Skeletal muscle satellite cell (primary cell): ENCODE measurements around the gene TSPOAP1.

ENCODE experiments used
- H3K27me3 ChIP-seq: 2 replicates; pipeline ENCODE4 v1.7.0; 2013; ENCODE audit warnings: low read length; ENCODE audit not compliant: control insufficient read depth, insufficient read depth
- H3K36me3 ChIP-seq: 2 replicates; pipeline ENCODE4 v1.7.0; 2013; ENCODE audit warnings: mild to moderate bottlenecking, control low read depth, low read length; ENCODE audit not compliant: insufficient read depth
- H3K4me1 ChIP-seq: 2 replicates; pipeline ENCODE4 v1.7.0; 2013; ENCODE audit warnings: low read length; ENCODE audit not compliant: control insufficient read depth, insufficient read depth
- H3K4me2 ChIP-seq: 2 replicates; pipeline ENCODE4 v1.7.0; 2013; ENCODE audit warnings: mild to moderate bottlenecking, low read length
- H3K4me3 ChIP-seq: 2 replicates; pipeline ENCODE4 v1.7.0; 2013; ENCODE audit warnings: low read length
- H3K9ac ChIP-seq: 2 replicates; pipeline ENCODE4 v1.7.0; 2013; ENCODE audit warnings: mild to moderate bottlenecking, low read depth, low read length, moderate library complexity
- H3K9me3 ChIP-seq: replicated peaks from 2 replicates; pipeline ENCODE4 v1.7.0; 2013; ENCODE audit warnings: mild to moderate bottlenecking, control low read depth, low read length

TSPOAP1 gene

GRCh38 chr17:58369214-58370031 lies 40.8 kb upstream of the TSPOAP1 start:
- no peaks in the 10 kb centered on the region for H3K9me3 ChIP-seq
- H3K4me3 ChIP-seq, result no peak overlapping the region
- H3K27me3 ChIP-seq, result peaks cover 29% of the 10 kb centered on the region
- no peak overlapping the region for H3K9ac ChIP-seq
- no peaks in the 10 kb centered on the region for H3K4me1 ChIP-seq
- H3K4me2 ChIP-seq, result no peak overlapping the region
- no peaks in the 10 kb centered on the region for H3K36me3 ChIP-seq

- no peaks in the 10 kb centered on the region for H3K36me3 ChIP-seq
- no peak overlapping the region for H3K4me3 ChIP-seq
- peaks cover 35% of the 10 kb centered on the region for H3K27me3 ChIP-seq
- no peaks in the 10 kb centered on the region for H3K4me1 ChIP-seq
- H3K4me2 ChIP-seq, result no peak overlapping the region
- H3K9ac ChIP-seq, result no peak overlapping the region
- no peaks in the 10 kb centered on the region for H3K9me3 ChIP-seq
These were observed 40.2 kb upstream of the TSPOAP1 start for GRCh38 chr17:58368860-58369213.

GRCh38 chr17:58367461-58367860 lies 38.9 kb upstream of the TSPOAP1 start:
- no peaks in the 10 kb centered on the region for H3K36me3 ChIP-seq
- H3K4me2 ChIP-seq, result no peak overlapping the region
- H3K9me3 ChIP-seq, result no peaks in the 10 kb centered on the region
- H3K4me1 ChIP-seq, result no peaks in the 10 kb centered on the region
- H3K9ac ChIP-seq, result no peak overlapping the region
- H3K27me3 ChIP-seq, result peaks cover 38% of the 10 kb centered on the region
- no peak overlapping the region for H3K4me3 ChIP-seq

GRCh38 chr17:58365980-58366595 lies 37.5 kb upstream of the TSPOAP1 start:
- Histone ChIP-seq H3K9ac (no peak overlapping the region), H3K36me3 (no peaks in the 10 kb centered on the region)

GRCh38 chr17:58365185-58365979 lies 36.8 kb upstream of the TSPOAP1 start:
- no peak overlapping the region for H3K4me2 ChIP-seq
- peaks cover 35% of the 10 kb centered on the region for H3K27me3 ChIP-seq
- no peaks in the 10 kb centered on the region for H3K4me1 ChIP-seq
- H3K4me3 ChIP-seq, result no peak overlapping the region
- H3K9ac ChIP-seq, result no peak overlapping the region
- H3K36me3 ChIP-seq, result no peaks in the 10 kb centered on the region
- H3K9me3 ChIP-seq, result no peaks in the 10 kb centered on the region

More at GRCh38 chr17:58365980-58366595, 37.5 kb upstream of the TSPOAP1 start:
- no peaks in the 10 kb centered on the region for H3K4me1 ChIP-seq
- no peaks in the 10 kb centered on the region for H3K9me3 ChIP-seq
- H3K27me3 ChIP-seq, result peaks cover 36% of the 10 kb centered on the region
- H3K4me3 ChIP-seq, result no peak overlapping the region
- no peak overlapping the region for H3K4me2 ChIP-seq

GRCh38 chr17:58364270-58364942 lies 35.8 kb upstream of the TSPOAP1 start:
- Histone ChIP-seq H3K4me3 (no peak overlapping the region), H3K4me2 (no peak overlapping the region), H3K9me3 (no peaks in the 10 kb centered on the region), H3K36me3 (no peaks in the 10 kb centered on the region), H3K27me3 (peaks cover 38% of the 10 kb centered on the region), H3K4me1 (no peaks in the 10 kb centered on the region), H3K9ac (no peak overlapping the region)

GRCh38 chr17:58363457-58364185 lies 35.0 kb upstream of the TSPOAP1 start:
- H3K9me3 ChIP-seq, result no peaks in the 10 kb centered on the region
- H3K4me2 ChIP-seq, result no peak overlapping the region
- H3K36me3 ChIP-seq, result no peaks in the 10 kb centered on the region
- H3K4me1 ChIP-seq, result no peaks in the 10 kb centered on the region
- no peak overlapping the region for H3K9ac ChIP-seq
- H3K27me3 ChIP-seq, result peaks cover 38% of the 10 kb centered on the region
- no peak overlapping the region for H3K4me3 ChIP-seq

- Histone ChIP-seq H3K36me3 (no peaks in the 10 kb centered on the region), H3K4me1 (no peaks in the 10 kb centered on the region), H3K27me3 (peaks cover 32% of the 10 kb centered on the region), H3K4me2 (no peak overlapping the region), H3K9me3 (no peaks in the 10 kb centered on the region), H3K4me3 (no peak overlapping the region), H3K9ac (no peak overlapping the region)
These were observed 33.9 kb upstream of the TSPOAP1 start for GRCh38 chr17:58362368-58363014.

GRCh38 chr17:58360296-58361063 lies 31.9 kb upstream of the TSPOAP1 start:
- H3K36me3 ChIP-seq, result no peaks in the 10 kb centered on the region
- no peak overlapping the region for H3K4me2 ChIP-seq
- H3K4me3 ChIP-seq, result no peak overlapping the region
- no peak overlapping the region for H3K9ac ChIP-seq
- H3K27me3 ChIP-seq, result peaks cover 29% of the 10 kb centered on the region
- H3K4me1 ChIP-seq, result no peaks in the 10 kb centered on the region
- H3K9me3 ChIP-seq, result no peaks in the 10 kb centered on the region
